Stomach smooth muscle (tissue), 2 donors: Measurements from ENCODE around the gene MMP14.

Source experiments
- H3K27ac ChIP-seq: one replicate; pipeline ENCODE4 v1.7.0; 2013; ENCODE audit warnings: mild to moderate bottlenecking, low read length, inconsistent platforms
- H3K27me3 ChIP-seq, 2 donors: one replicate each; pipeline ENCODE4 v1.7.0; 2013; ENCODE audit warnings: low read length in 2 of 2; ENCODE audit not compliant: insufficient read depth in 2 of 2, control insufficient read depth in 1 of 2
- H3K36me3 ChIP-seq, 2 donors: one replicate each; pipeline ENCODE4 v1.7.0; 2013; ENCODE audit warnings: low read length in 2 of 2; ENCODE audit not compliant: control insufficient read depth in 2 of 2, insufficient read depth in 2 of 2
- H3K4me1 ChIP-seq: one replicate; pipeline ENCODE4 v1.7.0; 2013; ENCODE audit warnings: low read length; ENCODE audit not compliant: control insufficient read depth, insufficient read depth
- H3K4me3 ChIP-seq, 2 donors: one replicate each; pipeline ENCODE4 v1.7.0; 2013; ENCODE audit warnings: low read length in 2 of 2
- H3K9ac ChIP-seq, 2 donors: one replicate each; pipeline ENCODE4 v1.7.0; 2013; ENCODE audit warnings: low read length in 2 of 2, mild to moderate bottlenecking in 1 of 2
- H3K9me3 ChIP-seq, 2 donors: one replicate each; pipeline ENCODE4 v1.7.0; 2013; ENCODE audit warnings: low read length in 2 of 2; ENCODE audit not compliant: control insufficient read depth in 2 of 2
- donor health status: healthy.
- donor health status: Pancreatic carcinoma.

The MMP14 gene

GRCh38 chr14:22864979-22865378 lies 28.6 kb downstream of the MMP14 start:
- Histone ChIP-seq H3K27ac (no peak overlapping the region), H3K27me3 (no peaks in the 10 kb centered on the region), H3K9me3 (no peaks in the 10 kb centered on the region), H3K4me3 (no peak overlapping the region), H3K36me3 (no peaks in the 10 kb centered on the region), H3K4me1 (peaks cover 4% of the 10 kb centered on the region), H3K9ac (no peak overlapping the region)

DNA sequence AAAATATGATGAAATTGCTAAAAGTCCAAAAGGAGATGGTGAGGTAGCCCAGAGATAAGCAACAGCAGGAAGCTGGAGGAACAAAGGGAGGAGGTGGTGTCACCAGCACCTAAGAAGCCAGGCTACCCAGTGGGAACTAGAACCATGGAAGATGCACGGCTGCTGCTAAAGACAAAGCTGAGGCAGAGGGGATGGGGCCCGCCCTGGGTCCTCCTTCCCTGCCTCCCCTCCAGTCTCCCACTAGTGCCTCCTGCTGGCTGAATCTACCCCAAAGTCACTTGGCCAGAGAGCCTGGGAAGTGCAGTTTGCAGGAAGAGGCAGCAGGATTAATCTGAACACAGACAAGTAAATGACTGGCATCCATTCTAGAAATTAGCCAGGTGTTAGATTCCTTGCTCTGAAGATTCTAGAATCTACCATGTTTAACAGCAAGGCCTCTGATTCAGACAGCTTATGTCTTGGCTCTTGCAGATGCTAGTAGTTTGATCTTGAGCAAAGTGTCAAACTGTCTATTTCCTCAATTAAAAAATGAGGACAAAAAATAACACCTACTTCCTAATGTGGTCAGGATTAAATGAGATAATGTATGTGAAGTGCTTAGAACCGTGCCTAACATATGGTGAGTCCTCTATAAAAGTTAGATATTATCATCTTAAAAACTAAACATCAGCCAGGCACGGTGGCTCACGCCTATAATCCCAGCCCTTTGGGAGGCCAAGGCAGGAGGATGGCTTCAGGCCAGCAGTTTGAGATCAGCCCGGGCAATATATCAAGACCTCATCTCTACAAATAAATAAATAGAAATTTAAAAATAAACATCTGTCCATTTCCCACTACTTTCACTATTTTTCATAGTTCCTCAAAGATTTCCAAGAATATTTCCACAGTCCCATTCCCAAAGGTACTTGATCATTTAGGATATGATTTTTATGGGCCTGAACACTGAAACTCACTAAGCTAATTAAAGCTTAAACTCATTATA lies 29.3 kb downstream of the MMP14 start:
- Histone ChIP-seq H3K4me1 (peaks cover 9% of the 10 kb centered on the region), H3K36me3 (no peaks in the 10 kb centered on the region), H3K4me3 (no peak overlapping the region), H3K9ac (no peak overlapping the region), H3K27me3 (no peaks in the 10 kb centered on the region), H3K9me3 (no peaks in the 10 kb centered on the region), H3K27ac (no peak overlapping the region)

GRCh38 chr14:22866874-22867273 lies 30.5 kb downstream of the MMP14 start:
- H3K4me3 ChIP-seq: no peak overlapping the region
- H3K4me1 ChIP-seq: peaks cover 14% of the 10 kb centered on the region
- no peak overlapping the region for H3K27ac ChIP-seq
- H3K36me3 ChIP-seq: no peaks in the 10 kb centered on the region
- no peaks in the 10 kb centered on the region for H3K9me3 ChIP-seq
- H3K9ac ChIP-seq: no peak overlapping the region
- no peaks in the 10 kb centered on the region for H3K27me3 ChIP-seq

- H3K4me3 ChIP-seq: peak overlapping the region; percentile 81 to 88
- peak overlapping the region; percentile 96 for H3K27ac ChIP-seq
- no peaks in the 10 kb centered on the region for H3K27me3 ChIP-seq
- H3K9ac ChIP-seq: peak overlapping the region; percentile 90 to 91
- H3K36me3 ChIP-seq: peaks cover 17 to 19% of the 10 kb centered on the region in 2 donors
- peaks cover 31% of the 10 kb centered on the region for H3K4me1 ChIP-seq
- H3K9me3 ChIP-seq: no peaks in the 10 kb centered on the region
These were observed 34.4 kb downstream of the MMP14 start for GRCh38 chr14:22870811-22871223.

- Histone ChIP-seq H3K36me3 (peaks cover 23 to 25% of the 10 kb centered on the region in 2 donors), H3K4me3 (peak within 1 kb of the TSS; percentile 81 to 88), H3K27me3 (no peaks in the 10 kb centered on the region)
These were observed 35.0 kb downstream of the MMP14 start, which contains the start of gene LRP10 for GRCh38 chr14:22871224-22872032. TSS of gene LRP10 (plus strand) at chr14:22871740. CDS start at chr14:22872304, 564 bp downstream.

GRCh38 chr14:22872033-22872832 lies 35.8 kb downstream of the MMP14 start:
- Histone ChIP-seq H3K4me3 (peak overlapping the region; percentile 81 to 88), H3K36me3 (peaks cover 30 to 32% of the 10 kb centered on the region in 2 donors), H3K9me3 (no peaks in the 10 kb centered on the region)

More at GRCh38 chr14:22871224-22872032, 35.0 kb downstream of the MMP14 start, which contains the start of gene LRP10:
- peak within 1 kb of the TSS; percentile 90 to 91 for H3K9ac ChIP-seq
- H3K27ac ChIP-seq: peak within 1 kb of the TSS; percentile 96
- H3K9me3 ChIP-seq: no peaks in the 10 kb centered on the region
- H3K4me1 ChIP-seq: peaks cover 34% of the 10 kb centered on the region

DNA sequence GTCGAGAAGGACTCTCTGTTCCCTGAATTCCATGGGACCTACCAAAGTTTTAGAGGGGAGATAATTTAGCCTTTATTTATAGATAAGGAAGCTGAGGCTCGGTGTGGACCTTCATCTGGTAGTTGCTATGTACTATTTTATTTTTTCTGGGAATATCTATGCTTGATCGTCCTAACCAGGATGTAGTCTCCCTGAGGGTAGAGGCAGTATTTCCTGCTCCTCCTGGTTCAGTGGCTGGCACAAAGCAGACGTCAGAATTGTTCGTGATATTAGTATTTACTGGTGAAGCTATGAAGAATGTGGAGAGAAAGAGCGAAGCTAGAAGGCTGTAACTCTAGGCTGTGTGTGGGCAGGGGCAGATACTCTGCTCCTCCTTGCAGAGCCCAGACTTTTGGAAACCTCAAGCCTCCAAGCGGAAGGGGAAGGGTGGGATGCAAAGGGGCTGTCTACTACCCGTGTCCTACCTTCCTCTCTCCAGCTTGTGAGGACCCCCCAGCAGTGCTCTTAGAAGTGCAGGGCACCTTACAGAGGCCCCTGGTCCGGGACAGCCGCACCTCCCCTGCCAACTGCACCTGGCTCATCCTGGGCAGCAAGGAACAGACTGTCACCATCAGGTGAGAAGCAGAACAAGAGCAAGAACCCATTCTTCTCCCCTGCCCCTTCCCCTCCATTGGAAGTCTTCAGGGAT lies 36.6 kb downstream of the MMP14 start:
- H3K27me3 ChIP-seq: no peaks in the 10 kb centered on the region
- peaks cover 37 to 39% of the 10 kb centered on the region in 2 donors for H3K36me3 ChIP-seq
- H3K9ac ChIP-seq: peak overlapping the region; percentile 90 to 91
- no peaks in the 10 kb centered on the region for H3K9me3 ChIP-seq
- peak overlapping the region; percentile 96 for H3K27ac ChIP-seq
- peak overlapping the region; percentile 81 to 88 for H3K4me3 ChIP-seq
- H3K4me1 ChIP-seq: peaks cover 34% of the 10 kb centered on the region

More at GRCh38 chr14:22872033-22872832, 35.8 kb downstream of the MMP14 start:
- Histone ChIP-seq H3K9ac (peak overlapping the region; percentile 90 to 91), H3K4me1 (peaks cover 34% of the 10 kb centered on the region), H3K27me3 (no peaks in the 10 kb centered on the region), H3K27ac (peak overlapping the region; percentile 96)

- H3K9me3 ChIP-seq: no peaks in the 10 kb centered on the region
- peaks cover 28% of the 10 kb centered on the region for H3K4me1 ChIP-seq
- no peak overlapping the region for H3K27ac ChIP-seq
- H3K4me3 ChIP-seq: no peak overlapping the region
- no peaks in the 10 kb centered on the region for H3K27me3 ChIP-seq
- no peak overlapping the region for H3K9ac ChIP-seq
- H3K36me3 ChIP-seq: peaks cover 44 to 45% of the 10 kb centered on the region in 2 donors
These were observed 38.8 kb downstream of the MMP14 start for GRCh38 chr14:22875003-22875747.

DNA sequence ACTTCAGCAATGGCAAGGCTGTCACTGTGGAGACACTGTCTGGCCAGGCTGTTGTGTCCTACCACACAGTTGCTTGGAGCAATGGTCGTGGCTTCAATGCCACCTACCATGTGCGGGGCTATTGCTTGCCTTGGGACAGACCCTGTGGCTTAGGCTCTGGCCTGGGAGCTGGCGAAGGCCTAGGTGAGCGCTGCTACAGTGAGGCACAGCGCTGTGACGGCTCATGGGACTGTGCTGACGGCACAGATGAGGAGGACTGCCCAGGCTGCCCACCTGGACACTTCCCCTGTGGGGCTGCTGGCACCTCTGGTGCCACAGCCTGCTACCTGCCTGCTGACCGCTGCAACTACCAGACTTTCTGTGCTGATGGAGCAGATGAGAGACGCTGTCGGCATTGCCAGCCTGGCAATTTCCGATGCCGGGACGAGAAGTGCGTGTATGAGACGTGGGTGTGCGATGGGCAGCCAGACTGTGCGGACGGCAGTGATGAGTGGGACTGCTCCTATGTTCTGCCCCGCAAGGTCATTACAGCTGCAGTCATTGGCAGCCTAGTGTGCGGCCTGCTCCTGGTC lies 39.4 kb downstream of the MMP14 start:
- no peaks in the 10 kb centered on the region for H3K27me3 ChIP-seq
- H3K4me1 ChIP-seq: peaks cover 24% of the 10 kb centered on the region
- H3K9me3 ChIP-seq: no peaks in the 10 kb centered on the region
- H3K4me3 ChIP-seq: no peak overlapping the region
- no peak overlapping the region for H3K27ac ChIP-seq
- peaks cover 44 to 45% of the 10 kb centered on the region in 2 donors for H3K36me3 ChIP-seq
- H3K9ac ChIP-seq: no peak overlapping the region
